GM19099 (cell line): ENCODE results near the gene APC2.

Experiments
- POLR2A ChIP-seq: IDR thresholded peaks from 3 replicates; pipeline ENCODE4 v1.6.1; 2011; ENCODE audit warnings: low read depth; ENCODE audit not compliant: insufficient read length; ENCODE audit errors: extremely low read depth

The APC2 gene

GRCh38 chr19:1423436-1424191 is 26.3 kb upstream of the APC2 start:
- TF ChIP-seq POLR2A, result no peak

- TF ChIP-seq POLR2A, result no peak
Measured at GRCh38 chr19:1424192-1424955, 25.5 kb upstream of the APC2 start.

- no peak for TF ChIP-seq POLR2A
Measured at GRCh38 chr19:1425102-1425837, 24.7 kb upstream of the APC2 start.

- TF ChIP-seq POLR2A, result no peak
Measured at GRCh38 chr19:1425902-1426301, 24.0 kb upstream of the APC2 start.

- TF ChIP-seq POLR2A, result no peak
Measured at GRCh38 chr19:1426736-1427135, 23.2 kb upstream of the APC2 start.

- TF ChIP-seq POLR2A, result no peak
Measured at GRCh38 chr19:1427221-1427920, 22.6 kb upstream of the APC2 start.

- no peak for TF ChIP-seq POLR2A
Measured at GRCh38 chr19:1428738-1429391, 21.1 kb upstream of the APC2 start.

- TF ChIP-seq POLR2A, result no peak
Measured at GRCh38 chr19:1429750-1430149, 20.2 kb upstream of the APC2 start.

- no peak for TF ChIP-seq POLR2A
Measured at GRCh38 chr19:1430246-1430645, 19.7 kb upstream of the APC2 start.

GRCh38 chr19:1431759-1432506 is 18.0 kb upstream of the APC2 start:
- TF ChIP-seq POLR2A, result no peak

GRCh38 chr19:1432507-1432887 is 17.4 kb upstream of the APC2 start:
- TF ChIP-seq POLR2A, result no peak

- TF ChIP-seq POLR2A, result no peak
Measured at GRCh38 chr19:1433119-1434039, 16.5 kb upstream of the APC2 start.

- TF ChIP-seq POLR2A, result no peak
Measured at GRCh38 chr19:1434040-1434366, 15.9 kb upstream of the APC2 start.
